Neural cell (in vitro differentiated cells): ENCODE results near the gene TMEM240. TPM values are rescaled to one million over a fixed set of nuclear protein-coding genes. Genes with fewer than 3 reads are reported as not detected.

Source experiments
- H2AFZ ChIP-seq: fragments of 200-600, 300-800 bp; sonication (generic), shearing (Covaris generic); 2 replicates; pipeline ENCODE4 v1.6.0; 2014; ENCODE audit warnings: low read depth, mild to moderate bottlenecking, antibody characterized with exemption, low read length, moderate library complexity
- H3F3A ChIP-seq: fragments of 200-600 bp; shearing (Covaris generic); 2 replicates; pipeline ENCODE4 v1.6.1; 2016; ENCODE audit warnings: mild to moderate bottlenecking, moderate library complexity, mixed read lengths, antibody characterized with exemption, low read length; ENCODE audit not compliant: insufficient read depth, poor library complexity, severe bottlenecking
- H3K27ac ChIP-seq: fragments of 200-600, 300-800 bp; sonication (generic), shearing (Covaris generic); 2 replicates; pipeline ENCODE4 v1.5.1; 2014; ENCODE audit warnings: mild to moderate bottlenecking, low read length, moderate library complexity
- H3K27me3 ChIP-seq: fragments of 300-800, 200-600 bp; sonication (generic), shearing (Covaris generic); 2 replicates; pipeline ENCODE4 v1.6.0; 2014; ENCODE audit warnings: mild to moderate bottlenecking, low read depth, low read length, moderate library complexity; ENCODE audit not compliant: insufficient read depth
- H3K36me3 ChIP-seq: fragments of 300-800, 200-600 bp; sonication (generic), shearing (Covaris generic); 2 replicates; pipeline ENCODE4 v1.5.1; 2014; ENCODE audit warnings: mild to moderate bottlenecking, antibody characterized with exemption, low read length, moderate library complexity; ENCODE audit not compliant: insufficient read depth
- H3K4me2 ChIP-seq: fragments of 300-800, 200-600 bp; sonication (generic), shearing (Covaris generic); 2 replicates; pipeline ENCODE4 v1.6.0; 2014; ENCODE audit warnings: mild to moderate bottlenecking, low read length
- H3K4me3 ChIP-seq: fragments of 300-800, 200-600 bp; sonication (generic), shearing (Covaris generic); 2 replicates; pipeline ENCODE4 v1.5.1; 2014; ENCODE audit warnings: mild to moderate bottlenecking, low read length, moderate library complexity
- H3K79me2 ChIP-seq: fragments of 200-600 bp; shearing (Covaris generic); replicated peaks from 2 replicates; pipeline ENCODE4 v1.6.0; 2014; ENCODE audit warnings: mild to moderate bottlenecking, low read length, moderate library complexity; ENCODE audit not compliant: insufficient read depth
- H3K9ac ChIP-seq: fragments of 300-800, 200-600 bp; sonication (generic), shearing (Covaris generic); 2 replicates; pipeline ENCODE4 v1.6.1; 2016; ENCODE audit warnings: mild to moderate bottlenecking, low read length, mixed read lengths
- H3K9me2 ChIP-seq: fragments of 200-600 bp; shearing (Covaris generic); 2 replicates; pipeline ENCODE4 v1.6.1; 2016; ENCODE audit warnings: mild to moderate bottlenecking, low read length, mixed read lengths; ENCODE audit not compliant: insufficient read depth
- H3K9me3 ChIP-seq: fragments of 200-600, 300-800 bp; sonication (generic), shearing (Covaris generic); 2 replicates; pipeline ENCODE4 v1.6.1; 2016; ENCODE audit warnings: mild to moderate bottlenecking, mixed run types, low read length, moderate library complexity, mixed read lengths
- H4K20me1 ChIP-seq: fragments of 200-600 bp; shearing (Covaris generic); 2 replicates; pipeline ENCODE4 v1.6.1; 2016; ENCODE audit warnings: mild to moderate bottlenecking, mixed run types; ENCODE audit not compliant: insufficient read depth
- CTCF ChIP-seq: fragments of 450-650 bp; IDR thresholded peaks from 2 replicates; pipeline ENCODE4 v1.5.1; 2014; ENCODE audit warnings: antibody characterized with exemption, mild to moderate bottlenecking, moderate library complexity; ENCODE audit not compliant: poor library complexity, severe bottlenecking
- EP300 ChIP-seq: fragments of 450-650 bp; conservative IDR thresholded peaks from 2 replicates; pipeline ENCODE4 v1.6.1; 2014; ENCODE audit warnings: antibody characterized with exemption, mild to moderate bottlenecking, moderate library complexity; ENCODE audit not compliant: poor library complexity, severe bottlenecking
- EZH2 ChIP-seq: fragments of 200-600, 300-800 bp; shearing (Covaris generic), sonication (generic); IDR thresholded peaks from 2 replicates; pipeline ENCODE4 v1.6.1; 2014; ENCODE audit warnings: antibody characterized with exemption, low read length, borderline replicate concordance, mild to moderate bottlenecking; ENCODE audit not compliant: insufficient read depth, poor library complexity, severe bottlenecking
- MXI1 ChIP-seq: fragments of 450-650 bp; conservative IDR thresholded peaks from 2 replicates; pipeline ENCODE4 v1.6.1; 2014; ENCODE audit warnings: antibody characterized with exemption, mild to moderate bottlenecking; ENCODE audit not compliant: poor library complexity, severe bottlenecking
- POLR2AphosphoS5 ChIP-seq: IDR thresholded peaks from 2 replicates; pipeline ENCODE4 v1.6.1; 2012
- RAD21 ChIP-seq: fragments of 450-650 bp; conservative IDR thresholded peaks from 2 replicates; pipeline ENCODE4 v1.6.1; 2014; ENCODE audit warnings: antibody characterized with exemption, mild to moderate bottlenecking, moderate library complexity
- SMC3 ChIP-seq: fragments of 450-650 bp; conservative IDR thresholded peaks from 2 replicates; pipeline ENCODE4 v1.6.1; 2014; ENCODE audit warnings: antibody characterized with exemption, mild to moderate bottlenecking, moderate library complexity; ENCODE audit not compliant: poor library complexity
- TAF1 ChIP-seq: IDR thresholded peaks from 2 replicates; pipeline ENCODE4 v1.6.1; 2012; ENCODE audit warnings: low read depth
- polyA plus RNA-seq: library from polyadenylated mRNA; depleted of rRNA; stranded (reverse); fragments of >200 nt; gene quantifications from 2 replicates; pipeline ENCODE4 v1.2.3, GENCODE V29; 2014
- TF ChIP-seq, protein P1 (sequence below): IDR thresholded peaks from 2 replicates; pipeline ENCODE4 v1.6.1; 2012; ENCODE audit warnings: borderline replicate concordance

Gene TMEM240
- polyA plus RNA-seq, 1 donor from 2014 or later = 46.7 TPM

DNA sequence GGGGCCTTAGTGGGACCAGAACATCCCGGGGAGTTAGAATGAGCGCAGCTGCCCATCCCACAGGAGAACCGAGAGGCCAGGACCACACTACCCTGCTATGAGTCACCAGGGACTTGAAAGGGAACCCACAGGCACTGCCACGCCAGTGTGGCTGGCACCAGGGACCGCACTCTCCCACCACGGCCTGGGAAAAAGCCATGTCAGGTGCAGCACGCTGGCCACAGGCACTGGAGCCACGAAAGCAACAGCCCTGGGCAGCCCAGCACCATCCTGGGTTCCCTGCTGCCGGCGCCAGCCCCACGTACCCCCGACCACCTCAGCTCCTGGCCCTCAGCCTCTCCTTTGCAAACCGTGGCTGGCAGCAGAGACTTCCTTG, 14.1 kb upstream of the TMEM240 start:
- Histone ChIP-seq H2AFZ (no peak overlapping the region), H3K4me3 (no peak overlapping the region), H4K20me1 (no peaks in the 10 kb centered on the region), H3K27ac (no peak overlapping the region), H3K9ac (no peak overlapping the region), H3K36me3 (no peaks in the 10 kb centered on the region), H3K4me2 (no peak overlapping the region), H3F3A (no peaks in the 10 kb centered on the region), H3K79me2 (no peaks in the 10 kb centered on the region), H3K9me3 (no peaks in the 10 kb centered on the region), H3K27me3 (no peaks in the 10 kb centered on the region), H3K9me2 (no peaks in the 10 kb centered on the region)
- TF ChIP-seq SMC3 = no peak

- Histone ChIP-seq H3K9ac (no peak overlapping the region), H3K27me3 (no peaks in the 10 kb centered on the region), H3K4me3 (no peak overlapping the region), H3F3A (no peaks in the 10 kb centered on the region), H3K4me2 (no peak overlapping the region), H3K79me2 (no peaks in the 10 kb centered on the region), H4K20me1 (no peaks in the 10 kb centered on the region), H3K36me3 (no peaks in the 10 kb centered on the region), H3K27ac (no peak overlapping the region), H2AFZ (no peak overlapping the region), H3K9me2 (no peaks in the 10 kb centered on the region), H3K9me3 (no peaks in the 10 kb centered on the region)
- TF ChIP-seq EZH2 (no peak), CTCF (no peak), TAF1 (no peak), RAD21 (no peak), MXI1 (no peak), EP300 (no peak), SMC3 (no peak), POLR2AphosphoS5 (no peak)
- TF ChIP-seq, protein P1, sequence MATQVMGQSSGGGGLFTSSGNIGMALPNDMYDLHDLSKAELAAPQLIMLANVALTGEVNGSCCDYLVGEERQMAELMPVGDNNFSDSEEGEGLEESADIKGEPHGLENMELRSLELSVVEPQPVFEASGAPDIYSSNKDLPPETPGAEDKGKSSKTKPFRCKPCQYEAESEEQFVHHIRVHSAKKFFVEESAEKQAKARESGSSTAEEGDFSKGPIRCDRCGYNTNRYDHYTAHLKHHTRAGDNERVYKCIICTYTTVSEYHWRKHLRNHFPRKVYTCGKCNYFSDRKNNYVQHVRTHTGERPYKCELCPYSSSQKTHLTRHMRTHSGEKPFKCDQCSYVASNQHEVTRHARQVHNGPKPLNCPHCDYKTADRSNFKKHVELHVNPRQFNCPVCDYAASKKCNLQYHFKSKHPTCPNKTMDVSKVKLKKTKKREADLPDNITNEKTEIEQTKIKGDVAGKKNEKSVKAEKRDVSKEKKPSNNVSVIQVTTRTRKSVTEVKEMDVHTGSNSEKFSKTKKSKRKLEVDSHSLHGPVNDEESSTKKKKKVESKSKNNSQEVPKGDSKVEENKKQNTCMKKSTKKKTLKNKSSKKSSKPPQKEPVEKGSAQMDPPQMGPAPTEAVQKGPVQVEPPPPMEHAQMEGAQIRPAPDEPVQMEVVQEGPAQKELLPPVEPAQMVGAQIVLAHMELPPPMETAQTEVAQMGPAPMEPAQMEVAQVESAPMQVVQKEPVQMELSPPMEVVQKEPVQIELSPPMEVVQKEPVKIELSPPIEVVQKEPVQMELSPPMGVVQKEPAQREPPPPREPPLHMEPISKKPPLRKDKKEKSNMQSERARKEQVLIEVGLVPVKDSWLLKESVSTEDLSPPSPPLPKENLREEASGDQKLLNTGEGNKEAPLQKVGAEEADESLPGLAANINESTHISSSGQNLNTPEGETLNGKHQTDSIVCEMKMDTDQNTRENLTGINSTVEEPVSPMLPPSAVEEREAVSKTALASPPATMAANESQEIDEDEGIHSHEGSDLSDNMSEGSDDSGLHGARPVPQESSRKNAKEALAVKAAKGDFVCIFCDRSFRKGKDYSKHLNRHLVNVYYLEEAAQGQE = no peak
Measured at GRCh38 chr1:1553821-1554494, 13.5 kb upstream of the TMEM240 start.

GRCh38 chr1:1552263-1552639, 11.8 kb upstream of the TMEM240 start:
- no peak overlapping the region for H2AFZ ChIP-seq
- H3K79me2 ChIP-seq = no peaks in the 10 kb centered on the region
- H3K4me3 ChIP-seq = no peak overlapping the region
- H4K20me1 ChIP-seq = no peaks in the 10 kb centered on the region
- H3K27me3 ChIP-seq = no peaks in the 10 kb centered on the region
- TF ChIP-seq EZH2 (no peak), TAF1 (no peak), POLR2AphosphoS5 (no peak), EP300 (no peak), MXI1 (no peak), CTCF (no peak)
- TF ChIP-seq, protein P1 = no peak
- no peaks in the 10 kb centered on the region for H3K36me3 ChIP-seq
- no peak overlapping the region for H3K4me2 ChIP-seq
- no peak overlapping the region for H3K9ac ChIP-seq
- H3K9me3 ChIP-seq = no peaks in the 10 kb centered on the region
- H3F3A ChIP-seq = no peaks in the 10 kb centered on the region
- no peak overlapping the region for H3K27ac ChIP-seq
- H3K9me2 ChIP-seq = no peaks in the 10 kb centered on the region
